ENCODE data around the gene C6orf47. TPM values are rescaled to one million over a fixed set of nuclear protein-coding genes. Genes with fewer than 3 reads are reported as not detected.

The C6orf47 gene
- total and polyA plus RNA-seq, 7 donors = 22.2 to 32.6 (median 25.0) TPM

- peaks cover 0 to 63% (median 48%) of the 10 kb centered on the region in 4 donors for H3K4me1 ChIP-seq
- H3K9me3 ChIP-seq = no peaks in the 10 kb centered on the region
- no peaks in the 10 kb centered on the region for H3K27me3 ChIP-seq
- intact Hi-C loops (cut with DNase I) = loop anchor here (1.0 to 10.0 kb wide), 3 partner anchors 162 to 1610 kb away; partner anchors contain the start of genes AGPAT1, B3GALT4, HSPA1B and RNF5
- 0 to 1% methylated on average over 39 of the region's 39 CpGs for WGBS, 2 donors
- peak; percentile 55 to 88 (median 66) for TF ChIP-seq POLR2AphosphoS5 (IDR thresholded peaks at IDR 0.05)
- no peak for TF ChIP-seq CTCF (IDR thresholded peaks at IDR 0.05)
- TF ChIP-seq EP300 (IDR thresholded peaks at IDR 0.05) = no peak
- peak; percentile 35 to 39 for TF ChIP-seq POLR2A (IDR thresholded peaks at IDR 0.05)
- DNase-seq = peak; percentile 97
- peaks cover 30 to 41% (median 35%) of the 10 kb centered on the region in 4 donors for H3K36me3 ChIP-seq
- peak within 1 kb of the TSS; percentile 81 to 96 (median 88) for H3K4me3 ChIP-seq
- H3K27ac ChIP-seq = peak within 1 kb of the TSS; percentile 95 to 98 (median 98)
Observed at GRCh38 chr6:31664790-31665500, 4.4 kb upstream of the C6orf47 start, which contains the start of gene GPANK1. TSS of gene GPANK1 (minus strand) at chr6:31664997. CDS start at chr6:31664478, 519 bp downstream.

GRCh38 chr6:31663961-31664789 is 3.6 kb upstream of the C6orf47 start:
- peak; percentile 88 for DNase-seq
- intact Hi-C loops (cut with DNase I) = loop anchor here (10.0 kb wide), 1 partner anchor 1611 kb away; the partner anchor contains the start of genes B3GALT4, RPS18 and VPS52
- TF ChIP-seq POLR2A (IDR thresholded peaks at IDR 0.05) = no peak
- TF ChIP-seq EP300 (IDR thresholded peaks at IDR 0.05) = no peak
- TF ChIP-seq CTCF (IDR thresholded peaks at IDR 0.05) = no peak
- peak in 2 of 4 donors; percentile 11 to 46 for TF ChIP-seq POLR2AphosphoS5 (IDR thresholded peaks at IDR 0.05)
- H3K27me3 ChIP-seq = no peaks in the 10 kb centered on the region
- H3K4me1 ChIP-seq = peaks cover 0 to 68% (median 56%) of the 10 kb centered on the region in 4 donors
- peak overlapping the region; percentile 95 to 98 (median 98) for H3K27ac ChIP-seq
- no peaks in the 10 kb centered on the region for H3K9me3 ChIP-seq
- WGBS, 2 donors = 27 to 28% methylated on average over 17 of the region's 17 CpGs
- peaks cover 22 to 33% (median 28%) of the 10 kb centered on the region in 4 donors for H3K36me3 ChIP-seq
- H3K4me3 ChIP-seq = peak overlapping the region; percentile 81 to 96 (median 88)

GRCh38 chr6:31663126-31663960 is 2.8 kb upstream of the C6orf47 start:
- intact Hi-C loops (cut with DNase I) = loop anchor here (10.0 kb wide), 1 partner anchor 1611 kb away; the partner anchor contains the start of genes B3GALT4, RPS18 and VPS52
- peaks cover 14 to 25% (median 20%) of the 10 kb centered on the region in 4 donors for H3K36me3 ChIP-seq
- peaks cover 0 to 72% (median 64%) of the 10 kb centered on the region in 4 donors for H3K4me1 ChIP-seq
- WGBS, 2 donors = 68 to 76% methylated on average over 9 of the region's 9 CpGs
- no peak for DNase-seq
- peak overlapping the region; percentile 81 to 96 (median 88) for H3K4me3 ChIP-seq
- H3K9me3 ChIP-seq = no peaks in the 10 kb centered on the region
- no peaks in the 10 kb centered on the region for H3K27me3 ChIP-seq
- TF ChIP-seq EP300 (IDR thresholded peaks at IDR 0.05) = no peak
- TF ChIP-seq POLR2A (IDR thresholded peaks at IDR 0.05) = no peak
- H3K27ac ChIP-seq = peak overlapping the region; percentile 95 to 98 (median 98)

- no peak overlapping the region for H3K4me3 ChIP-seq
- TF ChIP-seq POLR2AphosphoS5 (IDR thresholded peaks at IDR 0.05) (no peak), POLR2A (IDR thresholded peaks at IDR 0.05) (no peak), EP300 (IDR thresholded peaks at IDR 0.05) (no peak), CTCF (IDR thresholded peaks at IDR 0.05) (no peak)
- H3K4me1 ChIP-seq = peaks cover 0 to 74% (median 67%) of the 10 kb centered on the region in 4 donors
- intact Hi-C loops (cut with DNase I) = loop anchor here (10.0 kb wide), 1 partner anchor 1613 kb away; the partner anchor contains the start of genes B3GALT4, RPS18 and VPS52
- no peaks in the 10 kb centered on the region for H3K9me3 ChIP-seq
- 89 to 91% methylated on average over 12 of the region's 12 CpGs for WGBS, 2 donors
- H3K27ac ChIP-seq = peak overlapping the region in 2 of 4 donors; percentile 11 to 98
- H3K27me3 ChIP-seq = no peaks in the 10 kb centered on the region
- H3K36me3 ChIP-seq = peaks cover 3 to 24% (median 10%) of the 10 kb centered on the region in 4 donors
- no peak for DNase-seq
Observed at GRCh38 chr6:31662124-31662723, 1.6 kb upstream of the C6orf47 start.

All from sigmoid colon (tissue), 7 donors.